Measurements from ENCODE around the gene ZNF57. TPM values are rescaled to one million over a fixed set of nuclear protein-coding genes. Genes with fewer than 3 reads are reported as not detected.

The ZNF57 gene
- polyA plus RNA-seq, 1 of the 3 experiments (the other 2 are of a cell fraction), result 2.1 TPM

DNA sequence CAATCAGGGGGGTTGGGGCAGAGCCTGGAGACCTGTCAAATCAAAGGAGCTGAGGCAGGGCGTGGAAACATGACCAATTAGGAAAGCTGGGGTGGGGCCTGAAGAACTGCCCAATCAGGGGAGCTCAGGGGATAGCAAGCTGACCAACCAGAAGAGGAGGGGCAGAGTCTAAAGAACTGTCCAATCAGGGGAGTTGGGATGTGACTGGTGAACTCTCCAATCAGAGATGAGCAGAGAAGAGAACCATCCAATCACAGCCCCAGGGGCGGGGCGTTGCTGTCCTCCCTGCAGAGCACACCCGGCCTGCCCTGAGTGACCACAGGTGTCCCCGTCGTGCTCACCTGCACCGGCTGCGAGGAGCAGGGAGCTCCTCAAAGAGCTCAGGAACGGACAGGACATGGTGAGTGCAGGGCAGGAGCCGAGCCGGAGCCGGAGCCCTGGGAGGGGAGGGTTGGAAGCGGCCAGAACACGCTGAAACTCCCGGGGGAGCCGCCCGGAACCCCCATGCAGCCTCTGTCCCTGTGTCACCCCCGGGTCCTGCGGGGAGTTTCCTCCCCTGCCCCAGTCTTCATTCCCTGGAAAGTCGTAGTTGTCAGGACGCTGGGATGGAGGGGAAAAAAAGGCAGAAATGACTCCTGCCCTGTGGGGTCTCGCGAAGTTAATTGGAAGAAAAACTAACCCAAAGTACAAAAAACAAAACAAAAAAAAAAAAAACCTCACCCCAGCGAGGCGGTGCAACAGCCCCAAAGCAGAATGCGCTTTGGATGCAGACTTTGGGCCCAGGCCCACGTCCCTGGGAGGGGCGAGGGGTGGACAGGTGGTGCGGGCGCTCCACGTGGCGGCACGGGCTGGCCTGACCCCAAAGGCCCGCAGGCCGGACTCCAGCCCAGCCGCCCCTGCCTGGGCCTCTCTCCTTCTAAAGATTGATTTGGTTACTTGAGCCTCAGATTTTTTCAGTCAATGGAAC, 33.4 kb upstream of the ZNF57 start, which contains the start of gene ZNF556:
TSS of gene ZNF556 (plus strand) at position 311 of the 967 bp plus-strand sequence. CDS start at position 398, 87 bp downstream.
- Histone ChIP-seq H3K27me3 (ENCODE audit: insufficient read depth) (no peaks in the 10 kb centered on the region), H3K79me2 (ENCODE audit: insufficient read depth) (no peaks in the 10 kb centered on the region), H3K27ac (ENCODE audit: low read depth in 2 of 2, low read length in 1 of 2) (peak within 1 kb of the TSS in 1 of 2 experiments; percentile 48; a peak in 1 of 4 replicates), H3K4me3 (ENCODE audit: low read depth in 2 of 2, low read length in 1 of 2) (peak within 1 kb of the TSS; percentile 66 to 73), H3K4me1 (ENCODE audit: control insufficient read depth in 1 of 2, insufficient read depth in 2 of 2, low read depth in 1 of 2, low read length in 1 of 2) (no peaks in the 10 kb centered on the region; a peak in 1 of 4 replicates), H3K9me3 (no peaks in the 10 kb centered on the region), H3F3A (replicated peaks; ENCODE audit: insufficient read depth) (no peaks in the 10 kb centered on the region), H2AFZ (ENCODE audit: low read depth) (peak within 1 kb of the TSS; percentile 89), H3K9ac (0 out of 2 replicates have a peak within 1 kb of the TSS, but pooled peaks have one; percentile 1), H4K20me1 (ENCODE audit: insufficient read depth) (no peaks in the 10 kb centered on the region), H3K4me2 (peak within 1 kb of the TSS; percentile 72), H3K9me2 (no peaks in the 10 kb centered on the region), H3K36me3 (replicated peaks in 1 of 2; ENCODE audit: control insufficient read depth in 1 of 2, insufficient read depth in 2 of 2, low read length in 1 of 2) (no peaks in the 10 kb centered on the region)
- WGBS (ENCODE audit: low lambda C conversion rate), result 14% methylated on average over 20 of the region's 36 CpGs
- DNase-seq, result peak; percentile 99
- POLR2A ChIA-PET, result no interaction called here
- CTCF ChIA-PET, result interaction anchor here (0.9 to 1.3 kb wide), 4 partner anchors 8 to 84 kb away, joined by 3 to 5 read pairs (median 4); no protein-coding TSS in a partner anchor
- TF ChIP-seq FOSL2 (IDR thresholded peaks at IDR 0.05; ENCODE audit: borderline replicate concordance, low read depth), result no peak
- peak; percentile 65 for TF ChIP-seq POLR2AphosphoS5 (IDR thresholded peaks at IDR 0.05; ENCODE audit: low read depth, low read length)
- TF ChIP-seq, protein P1, sequence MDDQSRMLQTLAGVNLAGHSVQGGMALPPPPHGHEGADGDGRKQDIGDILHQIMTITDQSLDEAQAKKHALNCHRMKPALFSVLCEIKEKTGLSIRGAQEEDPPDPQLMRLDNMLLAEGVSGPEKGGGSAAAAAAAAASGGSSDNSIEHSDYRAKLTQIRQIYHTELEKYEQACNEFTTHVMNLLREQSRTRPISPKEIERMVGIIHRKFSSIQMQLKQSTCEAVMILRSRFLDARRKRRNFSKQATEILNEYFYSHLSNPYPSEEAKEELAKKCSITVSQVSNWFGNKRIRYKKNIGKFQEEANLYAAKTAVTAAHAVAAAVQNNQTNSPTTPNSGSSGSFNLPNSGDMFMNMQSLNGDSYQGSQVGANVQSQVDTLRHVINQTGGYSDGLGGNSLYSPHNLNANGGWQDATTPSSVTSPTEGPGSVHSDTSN (IDR thresholded peaks at IDR 0.05), result peak; percentile 92
- TF ChIP-seq TAF1 (IDR thresholded peaks at IDR 0.05; ENCODE audit: borderline replicate concordance, low read depth, low read length), result peak; percentile 54
- TF ChIP-seq GABPA (IDR thresholded peaks at IDR 0.05; ENCODE audit: low read depth), result no peak
- peak; percentile 84 for TF ChIP-seq IRF3 (IDR thresholded peaks at IDR 0.05; ENCODE audit: low read depth, low read length)
- no peak for TF ChIP-seq SIN3A (IDR thresholded peaks at IDR 0.05; ENCODE audit: borderline replicate concordance, low read depth, low read length)
- TF ChIP-seq RAD21 (IDR thresholded peaks at IDR 0.05; ENCODE audit: low read length), result no peak
- TF ChIP-seq, protein P2, sequence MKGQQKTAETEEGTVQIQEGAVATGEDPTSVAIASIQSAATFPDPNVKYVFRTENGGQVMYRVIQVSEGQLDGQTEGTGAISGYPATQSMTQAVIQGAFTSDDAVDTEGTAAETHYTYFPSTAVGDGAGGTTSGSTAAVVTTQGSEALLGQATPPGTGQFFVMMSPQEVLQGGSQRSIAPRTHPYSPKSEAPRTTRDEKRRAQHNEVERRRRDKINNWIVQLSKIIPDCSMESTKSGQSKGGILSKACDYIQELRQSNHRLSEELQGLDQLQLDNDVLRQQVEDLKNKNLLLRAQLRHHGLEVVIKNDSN (IDR thresholded peaks at IDR 0.05; ENCODE audit: borderline replicate concordance, low read depth), result no peak
- peak; percentile 61 for TF ChIP-seq CHD2 (IDR thresholded peaks at IDR 0.05; ENCODE audit: low read length, partially characterized antibody)
- TF ChIP-seq, protein P3, sequence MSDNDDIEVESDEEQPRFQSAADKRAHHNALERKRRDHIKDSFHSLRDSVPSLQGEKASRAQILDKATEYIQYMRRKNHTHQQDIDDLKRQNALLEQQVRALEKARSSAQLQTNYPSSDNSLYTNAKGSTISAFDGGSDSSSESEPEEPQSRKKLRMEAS (IDR thresholded peaks at IDR 0.05; ENCODE audit: low read depth), result peak; percentile 54
- TF ChIP-seq GATA2 (CRISPR knock-in tag; IDR thresholded peaks at IDR 0.05), result no peak
- TF ChIP-seq CTCF (IDR thresholded peaks at IDR 0.05), result no peak
- TF ChIP-seq USF2 (IDR thresholded peaks at IDR 0.05; ENCODE audit: borderline replicate concordance, low read depth, low read length), result no peak
- no peak for TF ChIP-seq TCF12 (IDR thresholded peaks at IDR 0.05)
- no peak for TF ChIP-seq TEAD4 (IDR thresholded peaks at IDR 0.05; ENCODE audit: borderline replicate concordance, insufficient read depth)
- TF ChIP-seq REST (IDR thresholded peaks at IDR 0.05; ENCODE audit: low read depth, low read length), result no peak
- no peak for TF ChIP-seq EZH2phosphoT487 (IDR thresholded peaks at IDR 0.05; ENCODE audit: borderline replicate concordance, low read depth)
- no peak for TF ChIP-seq ELF1 (IDR thresholded peaks at IDR 0.05)
- no peak for TF ChIP-seq RXRA (IDR thresholded peaks at IDR 0.05; ENCODE audit: borderline replicate concordance, low read depth)
- no peak for TF ChIP-seq FOXM1 (IDR thresholded peaks at IDR 0.05; ENCODE audit: low read depth)
- no peak for TF ChIP-seq SMC3 (IDR thresholded peaks at IDR 0.05; ENCODE audit: low read depth, low read length)

All from SK-N-SH (cell line).